GM18873 (cell line): ENCODE measurements around the gene FAM89A.
A peak's percentile ranks its signal among the peaks of the same experiment; 100 is the strongest.

Experiments
- ATAC-seq: cut with Tn5 transposase; IDR thresholded peaks from one replicate; pipeline ENCODE4 v1.9.1; 2021; ENCODE audit warnings: mild to moderate bottlenecking, moderate library complexity, moderate number of reproducible peaks; ENCODE audit not compliant: unreplicated experiment, low FRiP score

The FAM89A gene

GRCh38 chr1:230972855-230973271 is 67.2 kb downstream of the FAM89A start:
- peak; percentile 77 for ATAC-seq

GRCh38 chr1:230971771-230972170 is 68.3 kb downstream of the FAM89A start:
- no peak for ATAC-seq

GRCh38 chr1:230970432-230970831 is 69.6 kb downstream of the FAM89A start:
- ATAC-seq = no peak
